ENCODE measurements around the gene ELOVL1. TPM values are rescaled to one million over a fixed set of nuclear protein-coding genes. Genes with fewer than 3 reads are reported as not detected.
A peak's percentile ranks its signal among the peaks of the same experiment; 100 is the strongest.

Gene ELOVL1
- total RNA-seq, 4 donors from 2014 or later: 99.8 to 187 (median 115) TPM

GRCh38 chr1:43388613-43389012 is 20.8 kb upstream of the ELOVL1 start:
- Histone ChIP-seq H3K27ac (peak overlapping the region; percentile 91 to 97 (median 94)), H3K4me1 (peaks cover 23 to 42% (median 24%) of the 10 kb centered on the region in 3 donors), H3K36me3 (peaks cover 23 to 43% (median 30%) of the 10 kb centered on the region in 3 donors), H3K9me3 (no peaks in the 10 kb centered on the region), H3K4me3 (peak overlapping the region; percentile 75 to 98 (median 96)), H3K27me3 (no peaks in the 10 kb centered on the region)
- no peak for TF ChIP-seq POLR2A (IDR thresholded peaks at IDR 0.05)
- no peak for TF ChIP-seq CTCF (IDR thresholded peaks at IDR 0.05)
- no peak for DNase-seq
- 36 to 51% methylated on average over 3 of the region's 3 CpGs for WGBS, 2 donors
- intact Hi-C loops (cut with DNase I): no loop called here

- Histone ChIP-seq H3K4me3 (peak overlapping the region in 2 of 4 donors; percentile 75 to 98), H3K36me3 (peaks cover 23 to 48% (median 34%) of the 10 kb centered on the region in 3 donors), H3K27me3 (no peaks in the 10 kb centered on the region), H3K9me3 (no peaks in the 10 kb centered on the region), H3K27ac (peak overlapping the region; percentile 91 to 97 (median 94)), H3K4me1 (peaks cover 23 to 42% (median 24%) of the 10 kb centered on the region in 3 donors)
- no peak for DNase-seq
- TF ChIP-seq CTCF (IDR thresholded peaks at IDR 0.05) (no peak), POLR2A (IDR thresholded peaks at IDR 0.05) (no peak)
- intact Hi-C loops (cut with DNase I): no loop called here
- 44 to 64% methylated on average over 4 of the region's 4 CpGs for WGBS, 2 donors
Measured at GRCh38 chr1:43387976-43388599, 20.3 kb upstream of the ELOVL1 start.

DNA sequence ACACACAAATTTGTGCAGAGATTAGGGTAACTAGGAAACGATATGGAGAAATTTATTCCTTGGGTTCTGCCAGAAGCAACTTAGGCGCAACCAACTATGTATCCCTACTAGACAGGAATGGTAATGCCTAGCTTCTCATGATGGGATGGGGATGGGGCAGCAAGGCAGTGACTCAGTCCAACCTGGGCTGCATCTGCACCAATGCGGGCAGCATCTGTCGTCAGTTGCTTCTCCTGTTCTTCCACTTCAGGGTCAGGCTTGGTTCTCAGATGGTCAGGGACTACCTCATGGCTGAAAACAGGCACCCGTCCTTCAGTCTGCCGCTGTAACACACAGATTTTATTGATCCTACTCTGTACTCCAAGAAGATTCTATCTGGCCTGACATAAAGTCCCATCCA is 18.9 kb upstream of the ELOVL1 start:
- no peak for DNase-seq
- H3K36me3 ChIP-seq: peaks cover 23 to 62% (median 37%) of the 10 kb centered on the region in 3 donors
- no peak overlapping the region for H3K4me3 ChIP-seq
- H3K27ac ChIP-seq: peak overlapping the region in 3 of 4 donors; percentile 35 to 70 (median 55)
- TF ChIP-seq POLR2A (IDR thresholded peaks at IDR 0.05) (no peak), CTCF (IDR thresholded peaks at IDR 0.05) (no peak)
- intact Hi-C loops (cut with DNase I): no loop called here
- 83 to 90% methylated on average over 6 of the region's 6 CpGs for WGBS, 2 donors
- no peaks in the 10 kb centered on the region for H3K9me3 ChIP-seq
- H3K27me3 ChIP-seq: no peaks in the 10 kb centered on the region
- peaks cover 23 to 42% (median 24%) of the 10 kb centered on the region in 3 donors for H3K4me1 ChIP-seq

- Histone ChIP-seq H3K27ac (no peak overlapping the region), H3K9me3 (no peaks in the 10 kb centered on the region), H3K4me3 (no peak overlapping the region), H3K4me1 (peaks cover 5 to 20% (median 7%) of the 10 kb centered on the region in 3 donors), H3K27me3 (no peaks in the 10 kb centered on the region), H3K36me3 (peaks cover 23 to 82% (median 37%) of the 10 kb centered on the region in 3 donors)
- 88 to 100% methylated on average over 2 of the region's 2 CpGs for WGBS, 2 donors
- TF ChIP-seq POLR2A (IDR thresholded peaks at IDR 0.05): no peak
- peak in 2 of 6 experiments; percentile 4 to 22 for TF ChIP-seq CTCF (IDR thresholded peaks at IDR 0.05)
- intact Hi-C loops (cut with DNase I): no loop called here
- DNase-seq: no peak
Measured at GRCh38 chr1:43383449-43383848, 15.6 kb upstream of the ELOVL1 start.

DNA sequence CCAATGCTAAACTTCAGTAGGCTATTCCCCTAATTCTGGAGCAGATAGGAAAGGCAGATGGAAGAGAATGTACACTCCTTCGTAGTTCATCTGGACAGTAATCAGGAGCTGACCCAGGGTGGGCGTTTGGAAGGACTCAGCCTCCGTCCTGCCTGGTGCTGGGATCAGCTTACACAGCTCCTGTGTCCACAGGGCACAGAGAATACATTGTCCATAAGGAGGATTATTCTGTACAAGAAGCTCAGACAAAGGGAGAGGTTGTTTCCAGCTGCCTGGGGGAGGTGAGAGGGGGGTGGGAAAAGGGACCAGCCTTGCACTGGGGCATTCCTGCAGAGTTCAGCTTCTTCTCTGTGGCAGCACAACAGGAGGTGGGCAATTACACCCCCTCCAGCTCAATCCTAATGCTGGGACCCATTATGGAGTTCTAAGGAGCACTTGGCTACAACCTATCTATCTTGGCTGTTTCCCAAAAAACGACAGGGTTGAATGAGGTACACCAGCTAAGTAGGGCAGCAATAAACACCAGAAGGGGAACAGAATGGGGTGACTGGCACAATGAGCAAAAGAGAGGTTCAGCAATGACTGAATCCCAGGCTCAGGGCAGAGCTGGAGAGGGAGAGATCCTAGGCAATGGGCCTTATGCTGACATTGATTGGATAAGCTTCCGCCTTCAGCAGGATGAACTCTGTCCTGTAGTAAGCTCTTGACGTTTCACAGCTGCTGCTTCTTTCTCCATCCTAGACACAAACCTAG is 14.4 kb upstream of the ELOVL1 start:
- 35 to 70% methylated on average over 3 to 5 of the region's 6 CpGs for WGBS, 2 donors

More for the DNA sequence above, 14.4 kb upstream of the ELOVL1 start:
- Histone ChIP-seq H3K27ac (peak overlapping the region in 1 of 4 donors; percentile 5), H3K27me3 (no peaks in the 10 kb centered on the region), H3K4me1 (peaks cover 0 to 7% (median 0%) of the 10 kb centered on the region in 3 donors), H3K4me3 (no peak overlapping the region), H3K36me3 (peaks cover 23 to 79% (median 37%) of the 10 kb centered on the region in 3 donors), H3K9me3 (no peaks in the 10 kb centered on the region)
- intact Hi-C loops (cut with DNase I): no loop called here
- DNase-seq: no peak
- TF ChIP-seq POLR2A (IDR thresholded peaks at IDR 0.05) (no peak), CTCF (IDR thresholded peaks at IDR 0.05) (no peak)

Data from esophagus squamous epithelium (tissue), 5 donors.